H9 (cell line): ENCODE measurements around the gene LY6G5B. TPM values are rescaled to one million over a fixed set of nuclear protein-coding genes. Genes with fewer than 3 reads are reported as not detected.

Source experiments
- DNase-seq: peaks from one replicate; pipeline ENCODE4 v3.0.0-alpha.2; 2017
- H2AFZ ChIP-seq: one replicate; pipeline ENCODE4 v1.6.1; 2013; ENCODE audit warnings: mild to moderate bottlenecking, low read length, control low read depth, moderate library complexity
- H2AK5ac ChIP-seq: 2 replicates; pipeline ENCODE4 v1.6.1; 2013; ENCODE audit warnings: low read length, control low read depth, mixed read lengths; ENCODE audit not compliant: insufficient read length
- H2BK120ac ChIP-seq: one replicate; pipeline ENCODE4 v1.6.1; 2013; ENCODE audit warnings: low read depth, mild to moderate bottlenecking, low read length, control low read depth, inconsistent platforms; ENCODE audit not compliant: poor library complexity, severe bottlenecking
- H2BK12ac ChIP-seq: 2 replicates; pipeline ENCODE4 v1.6.1; 2013; ENCODE audit warnings: low read length, control low read depth, mixed read lengths, low read depth; ENCODE audit not compliant: insufficient read length
- H2BK15ac ChIP-seq: 2 replicates; pipeline ENCODE4 v1.6.1; 2013; ENCODE audit warnings: low read depth, low read length, control low read depth
- H2BK20ac ChIP-seq: one replicate; pipeline ENCODE4 v1.6.1; 2013; ENCODE audit warnings: low read depth, mild to moderate bottlenecking, low read length, control low read depth, inconsistent platforms; ENCODE audit not compliant: poor library complexity, severe bottlenecking
- H2BK5ac ChIP-seq: 2 replicates; pipeline ENCODE4 v1.6.1; 2013; ENCODE audit warnings: low read length, control low read depth, mixed read lengths; ENCODE audit not compliant: insufficient read length
- H3K14ac ChIP-seq: 2 replicates; pipeline ENCODE4 v1.6.1; 2013; ENCODE audit warnings: low read length, control low read depth; ENCODE audit not compliant: insufficient read depth
- H3K18ac ChIP-seq: 2 replicates; pipeline ENCODE4 v1.6.1; 2013; ENCODE audit warnings: low read depth, mild to moderate bottlenecking, mixed read lengths, low read length, control low read depth; ENCODE audit not compliant: insufficient read length
- H3K23ac ChIP-seq: 2 replicates; pipeline ENCODE4 v1.6.1; 2013; ENCODE audit warnings: low read length, control low read depth, mixed read lengths, low read depth; ENCODE audit not compliant: insufficient read length
- H3K23me2 ChIP-seq: 2 replicates; pipeline ENCODE4 v1.6.1; 2013; ENCODE audit warnings: low read depth, mild to moderate bottlenecking, mixed read lengths, low read length, control low read depth; ENCODE audit not compliant: insufficient read length, poor library complexity, severe bottlenecking
- H3K27ac ChIP-seq: 2 replicates; pipeline ENCODE4 v1.5.1; 2013; ENCODE audit warnings: low read length, control low read depth, mixed read lengths, low read depth; ENCODE audit not compliant: insufficient read length
- H3K27me3 ChIP-seq: 2 replicates; pipeline ENCODE4 v1.6.1; 2013; ENCODE audit warnings: low read length, control low read depth, inconsistent platforms; ENCODE audit not compliant: insufficient read depth
- H3K4ac ChIP-seq: 2 replicates; pipeline ENCODE4 v1.6.1; 2013; ENCODE audit warnings: low read depth, mild to moderate bottlenecking, control low read depth, inconsistent platforms, low read length, moderate library complexity
- H3K4me1 ChIP-seq: 2 replicates; pipeline ENCODE4 v1.6.1; 2013; ENCODE audit warnings: low read length, control low read depth, inconsistent platforms; ENCODE audit not compliant: insufficient read depth
- H3K4me2 ChIP-seq: 2 replicates; pipeline ENCODE4 v1.6.1; 2013; ENCODE audit warnings: low read length, control low read depth, mixed read lengths; ENCODE audit not compliant: insufficient read length, insufficient read depth
- H3K56ac ChIP-seq: 2 replicates; pipeline ENCODE4 v1.6.1; 2013; ENCODE audit warnings: low read depth, mild to moderate bottlenecking, mixed read lengths, low read length, control low read depth; ENCODE audit not compliant: insufficient read length
- H3K79me1 ChIP-seq: 2 replicates; pipeline ENCODE4 v1.6.1; 2013; ENCODE audit warnings: low read depth, mild to moderate bottlenecking, moderate library complexity, low read length, control low read depth, inconsistent platforms; ENCODE audit not compliant: insufficient read depth, poor library complexity, severe bottlenecking
- H3K79me2 ChIP-seq: 2 replicates; pipeline ENCODE4 v1.6.1; 2013; ENCODE audit warnings: low read length, control low read depth, inconsistent platforms; ENCODE audit not compliant: insufficient read depth
- H3K9ac ChIP-seq: 2 replicates; pipeline ENCODE4 v1.6.1; 2013; ENCODE audit warnings: low read length, control low read depth, mixed read lengths; ENCODE audit not compliant: insufficient read length; ENCODE audit errors: extremely low read depth
- H3K9me3 ChIP-seq: one replicate; pipeline ENCODE4 v1.6.1; 2013; ENCODE audit warnings: low read depth, low read length, inconsistent platforms; ENCODE audit not compliant: control insufficient read depth
- H3T11ph ChIP-seq: one replicate; pipeline ENCODE4 v1.6.1; 2013; ENCODE audit warnings: mild to moderate bottlenecking, low read length, control low read depth, inconsistent platforms
- H4K20me1 ChIP-seq: one replicate; pipeline ENCODE4 v1.6.1; 2013; ENCODE audit not compliant: control insufficient read depth, insufficient read length, insufficient read depth
- H4K5ac ChIP-seq: 2 replicates; pipeline ENCODE4 v1.6.1; 2013; ENCODE audit warnings: low read depth, mild to moderate bottlenecking, mixed read lengths, low read length, control low read depth; ENCODE audit not compliant: insufficient read length
- H4K8ac ChIP-seq: replicated peaks from 2 replicates; pipeline ENCODE4 v1.6.1; 2013; ENCODE audit warnings: low read length, control low read depth, mixed read lengths, low read depth; ENCODE audit not compliant: insufficient read length
- H4K91ac ChIP-seq: 2 replicates; pipeline ENCODE4 v1.6.1; 2013; ENCODE audit warnings: low read depth, mild to moderate bottlenecking, moderate library complexity, mixed read lengths, low read length, control low read depth; ENCODE audit not compliant: insufficient read length
- H3K27ac Mint-ChIP-seq, 3 experiments: 2 replicates in 2 of 3; 3 replicates in 1 of 3; pipeline ENCODE4 v1.8.0; 2020 to 2021; ENCODE audit warnings: mixed read lengths in 3 of 3, mild to moderate bottlenecking in 1 of 3, moderate library complexity in 1 of 3
- H3K27me3 Mint-ChIP-seq: 2 replicates; pipeline ENCODE4 v1.8.0; 2021; ENCODE audit warnings: low read depth, mild to moderate bottlenecking, moderate library complexity, mixed read lengths
- H3K36me3 Mint-ChIP-seq, 3 experiments: 2 replicates in 2 of 3; 3 replicates in 1 of 3; pipeline ENCODE4 v1.8.0; 2020 to 2021; ENCODE audit warnings: low read depth in 3 of 3, mixed read lengths in 3 of 3; ENCODE audit not compliant: insufficient read depth in 1 of 3
- H3K4me1 Mint-ChIP-seq, 2 experiments: 2 replicates each; pipeline ENCODE4 v1.8.0; 2020; ENCODE audit warnings: mixed read lengths in 2 of 2
- H3K4me3 Mint-ChIP-seq, 2 experiments: 2 replicates in 1 of 2; 3 replicates in 1 of 2; pipeline ENCODE4 v1.8.0; 2020 to 2021; ENCODE audit warnings: mild to moderate bottlenecking in 2 of 2, mixed read lengths in 2 of 2, moderate library complexity in 1 of 2
- H3K9me3 Mint-ChIP-seq, 2 experiments: 2 replicates in 1 of 2; 3 replicates in 1 of 2; pipeline ENCODE4 v1.8.0; 2020; ENCODE audit warnings: mild to moderate bottlenecking in 2 of 2, mixed read lengths in 2 of 2, moderate library complexity in 1 of 2
- CTCF ChIP-seq: fragments of 200-600 bp; sonication (generic); conservative IDR thresholded peaks from 3 replicates; pipeline ENCODE4 v1.8.0; 2021; ENCODE audit warnings: antibody characterized with exemption, mild to moderate bottlenecking
- WGBS: extraction: QIAGEN DNeasy Blood & Tissue Kit; methylation state at CpG from one replicate; pipeline ENCODE4 v1.1.7; 2013; ENCODE audit warnings: missing lambda C conversion rate, low lambda C conversion rate, mixed read lengths; ENCODE audit not compliant: insufficient read length; ENCODE audit errors: extremely low coverage; 5-methylcytosine and 5-hydroxymethylcytosine counted together
- total RNA-seq: library from RNA; stranded (reverse); gene quantifications from 2 replicates; pipeline ENCODE4 v1.2.1, GENCODE V29; 2021

LY6G5B gene
- total RNA-seq, 1 experiment from 2014 or later, result 21.6 TPM

DNA sequence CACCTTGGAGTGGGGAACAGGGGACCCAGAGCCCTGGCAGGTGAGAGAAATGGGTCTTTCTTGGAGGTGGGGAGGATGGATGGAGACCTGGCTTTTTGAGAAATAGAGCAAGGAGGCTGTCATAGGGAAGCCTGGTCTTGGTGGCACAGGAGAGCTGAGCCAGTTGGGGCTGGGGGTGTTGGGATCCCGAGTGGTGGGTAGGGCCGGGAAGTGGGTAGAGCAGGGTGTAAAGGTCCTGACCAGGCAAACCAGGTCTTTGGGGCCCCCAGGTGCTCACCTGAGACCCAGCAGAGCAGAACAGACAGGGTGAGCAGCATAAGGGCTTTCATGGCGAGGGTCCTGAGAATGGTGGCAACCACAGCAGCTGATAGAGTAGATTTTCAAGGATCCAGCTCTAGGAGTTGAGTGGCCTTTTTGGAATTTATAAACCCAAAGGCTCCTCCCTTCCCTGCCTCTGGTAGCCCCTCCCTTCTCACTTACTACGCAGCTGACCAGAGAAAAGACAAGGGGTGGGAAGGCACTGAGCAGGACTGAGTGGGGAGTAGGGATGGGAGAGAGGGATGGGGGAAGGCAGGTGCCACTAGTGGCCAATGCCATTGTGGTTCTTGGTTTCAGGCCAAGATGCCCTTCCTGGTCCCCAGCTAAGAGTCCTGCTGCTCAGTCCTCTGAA lies 51.7 kb downstream of the LY6G5B start, which contains the start of gene LY6G6C:
TSS of gene LY6G6C (minus strand) at position 396 of the 670 bp plus-strand sequence. CDS start at position 329, 67 bp downstream.
- no peaks in the 10 kb centered on the region for H4K20me1 ChIP-seq

More for the DNA sequence above, 51.7 kb downstream of the LY6G5B start, which contains the start of gene LY6G6C:
- Histone ChIP-seq H3T11ph (no peak within 1 kb of the TSS), H2BK120ac (no peak within 1 kb of the TSS), H3K9ac (no peak within 1 kb of the TSS), H3K4ac (no peak within 1 kb of the TSS), H3K79me2 (no peaks in the 10 kb centered on the region), H4K5ac (no peak within 1 kb of the TSS), H4K8ac (no peak within 1 kb of the TSS), H3K56ac (no peak within 1 kb of the TSS), H3K23me2 (no peaks in the 10 kb centered on the region), H2BK5ac (no peak within 1 kb of the TSS), H3K4me2 (no peak within 1 kb of the TSS), H3K18ac (no peak within 1 kb of the TSS), H3K14ac (no peak within 1 kb of the TSS), H3K23ac (no peak within 1 kb of the TSS), H2BK20ac (no peak within 1 kb of the TSS), H3K9me3 (no peaks in the 10 kb centered on the region), H3K27ac (no peak within 1 kb of the TSS), H4K91ac (no peak within 1 kb of the TSS), H2BK15ac (no peak within 1 kb of the TSS), H2AFZ (no peak within 1 kb of the TSS), H2AK5ac (no peak within 1 kb of the TSS), H3K4me1 (peaks cover 6% of the 10 kb centered on the region; the same call in 1 of the 2 replicates), H3K79me1 (no peaks in the 10 kb centered on the region), H2BK12ac (no peak within 1 kb of the TSS), H3K27me3 (no peaks in the 10 kb centered on the region)
- Mint-ChIP-seq H3K27me3 (no peaks in the 10 kb centered on the region), H3K9me3 (no peaks in the 10 kb centered on the region), H3K27ac (no peak within 1 kb of the TSS), H3K4me1 (peaks cover 19 to 23% of the 10 kb centered on the region in 2 experiments), H3K36me3 (peaks cover 0 to 11% (median 10%) of the 10 kb centered on the region in 3 experiments; a peak in 5 of 7 replicates), H3K4me3 (no peak within 1 kb of the TSS)
- no peak for DNase-seq
- TF ChIP-seq CTCF, result no peak
- no CpG with 5 or more reads among the region's 4 CpGs for WGBS
